ENCODE measurements around the gene ACTR10.

ACTR10 gene

GRCh38 chr14:58199726-58200479 lies at the start of gene ACTR10:
TSS of gene ACTR10 (plus strand) at chr14:58200149. CDS start at chr14:58200218, 69 bp downstream.
- Mint-ChIP-seq H3K4me3 (peak within 1 kb of the TSS; percentile 97), H3K9me3 (no peaks in the 10 kb centered on the region), H3K27ac (peak within 1 kb of the TSS; percentile 95), H3K36me3 (peaks cover 2% of the 10 kb centered on the region), H3K27me3 (no peaks in the 10 kb centered on the region), H3K4me1 (peaks cover 39% of the 10 kb centered on the region)

GRCh38 chr14:58150243-58150805 lies 49.6 kb upstream of the ACTR10 start:
- H3K27me3 Mint-ChIP-seq, result peaks cover 31% of the 10 kb centered on the region
- no peak overlapping the region for H3K27ac Mint-ChIP-seq
- H3K4me3 Mint-ChIP-seq, result peak overlapping the region; percentile 72
- H3K9me3 Mint-ChIP-seq, result no peaks in the 10 kb centered on the region
- no peaks in the 10 kb centered on the region for H3K36me3 Mint-ChIP-seq
- H3K4me1 Mint-ChIP-seq, result peaks cover 20% of the 10 kb centered on the region

GRCh38 chr14:58151133-58152013 lies 48.6 kb upstream of the ACTR10 start:
- peaks cover 20% of the 10 kb centered on the region for H3K4me1 Mint-ChIP-seq
- H3K9me3 Mint-ChIP-seq, result no peaks in the 10 kb centered on the region
- H3K36me3 Mint-ChIP-seq, result peaks cover 2% of the 10 kb centered on the region
- peak overlapping the region; percentile 72 for H3K4me3 Mint-ChIP-seq
- peaks cover 34% of the 10 kb centered on the region for H3K27me3 Mint-ChIP-seq
- H3K27ac Mint-ChIP-seq, result no peak overlapping the region

GRCh38 chr14:58152014-58152857 lies 47.7 kb upstream of the ACTR10 start, which contains the start of gene ARMH4:
TSS of gene ARMH4 (minus strand) at chr14:58152213. CDS start at chr14:58139358, 12,855 bp downstream.
- Mint-ChIP-seq H3K27ac (no peak within 1 kb of the TSS), H3K36me3 (peaks cover 3% of the 10 kb centered on the region), H3K27me3 (peaks cover 36% of the 10 kb centered on the region), H3K4me3 (peak within 1 kb of the TSS; percentile 83), H3K4me1 (peaks cover 20% of the 10 kb centered on the region), H3K9me3 (no peaks in the 10 kb centered on the region)

- no peak overlapping the region for H3K4me3 Mint-ChIP-seq
Observed at GRCh38 chr14:58160561-58160960, 39.4 kb upstream of the ACTR10 start.

GRCh38 chr14:58166005-58166983 lies 33.7 kb upstream of the ACTR10 start:
- H3K27me3 Mint-ChIP-seq, result peaks cover 5% of the 10 kb centered on the region
- no peaks in the 10 kb centered on the region for H3K36me3 Mint-ChIP-seq
- peaks cover 5% of the 10 kb centered on the region for H3K4me1 Mint-ChIP-seq
- no peak overlapping the region for H3K4me3 Mint-ChIP-seq
- H3K9me3 Mint-ChIP-seq, result no peaks in the 10 kb centered on the region
- H3K27ac Mint-ChIP-seq, result no peak overlapping the region

More at GRCh38 chr14:58160561-58160960, 39.4 kb upstream of the ACTR10 start:
- peaks cover 3% of the 10 kb centered on the region for H3K36me3 Mint-ChIP-seq
- H3K4me1 Mint-ChIP-seq, result no peaks in the 10 kb centered on the region
- no peaks in the 10 kb centered on the region for H3K9me3 Mint-ChIP-seq
- peaks cover 6% of the 10 kb centered on the region for H3K27me3 Mint-ChIP-seq
- no peak overlapping the region for H3K27ac Mint-ChIP-seq

- no peak overlapping the region for H3K27ac Mint-ChIP-seq
- no peaks in the 10 kb centered on the region for H3K9me3 Mint-ChIP-seq
- peaks cover 5% of the 10 kb centered on the region for H3K27me3 Mint-ChIP-seq
- H3K4me3 Mint-ChIP-seq, result no peak overlapping the region
- no peaks in the 10 kb centered on the region for H3K36me3 Mint-ChIP-seq
- H3K4me1 Mint-ChIP-seq, result peaks cover 6% of the 10 kb centered on the region
Observed at GRCh38 chr14:58167057-58167456, 32.9 kb upstream of the ACTR10 start.

GRCh38 chr14:58167891-58168290 lies 32.1 kb upstream of the ACTR10 start:
- Mint-ChIP-seq H3K4me1 (peaks cover 6% of the 10 kb centered on the region), H3K9me3 (no peaks in the 10 kb centered on the region), H3K27ac (no peak overlapping the region), H3K27me3 (peaks cover 5% of the 10 kb centered on the region), H3K36me3 (no peaks in the 10 kb centered on the region), H3K4me3 (no peak overlapping the region)

- Mint-ChIP-seq H3K4me3 (no peak overlapping the region), H3K9me3 (no peaks in the 10 kb centered on the region), H3K4me1 (peaks cover 6% of the 10 kb centered on the region), H3K27me3 (peaks cover 17% of the 10 kb centered on the region), H3K36me3 (no peaks in the 10 kb centered on the region), H3K27ac (no peak overlapping the region)
Observed at GRCh38 chr14:58171090-58171489, 28.9 kb upstream of the ACTR10 start.

- H3K36me3 Mint-ChIP-seq, result no peaks in the 10 kb centered on the region
- peaks cover 12% of the 10 kb centered on the region for H3K27me3 Mint-ChIP-seq
- H3K4me1 Mint-ChIP-seq, result no peaks in the 10 kb centered on the region
- H3K9me3 Mint-ChIP-seq, result no peaks in the 10 kb centered on the region
- no peak overlapping the region for H3K27ac Mint-ChIP-seq
- no peak overlapping the region for H3K4me3 Mint-ChIP-seq
Observed at GRCh38 chr14:58177125-58177524, 22.8 kb upstream of the ACTR10 start.

- no peak overlapping the region for H3K27ac Mint-ChIP-seq
- H3K27me3 Mint-ChIP-seq, result no peaks in the 10 kb centered on the region
- H3K4me1 Mint-ChIP-seq, result no peaks in the 10 kb centered on the region
- H3K4me3 Mint-ChIP-seq, result no peak overlapping the region
- H3K36me3 Mint-ChIP-seq, result no peaks in the 10 kb centered on the region
- H3K9me3 Mint-ChIP-seq, result no peaks in the 10 kb centered on the region
Observed at GRCh38 chr14:58189176-58189575, 10.8 kb upstream of the ACTR10 start.

- no peak overlapping the region for H3K4me3 Mint-ChIP-seq
- no peaks in the 10 kb centered on the region for H3K27me3 Mint-ChIP-seq
Observed at GRCh38 chr14:58191763-58192601, 8.0 kb upstream of the ACTR10 start.

GRCh38 chr14:58193542-58193941 lies 6.4 kb upstream of the ACTR10 start:
- no peaks in the 10 kb centered on the region for H3K9me3 Mint-ChIP-seq
- H3K4me3 Mint-ChIP-seq, result no peak overlapping the region
- H3K27ac Mint-ChIP-seq, result no peak overlapping the region
- peaks cover 8% of the 10 kb centered on the region for H3K4me1 Mint-ChIP-seq
- no peaks in the 10 kb centered on the region for H3K36me3 Mint-ChIP-seq
- H3K27me3 Mint-ChIP-seq, result no peaks in the 10 kb centered on the region

More at GRCh38 chr14:58191763-58192601, 8.0 kb upstream of the ACTR10 start:
- H3K9me3 Mint-ChIP-seq, result no peaks in the 10 kb centered on the region
- no peaks in the 10 kb centered on the region for H3K36me3 Mint-ChIP-seq
- H3K27ac Mint-ChIP-seq, result no peak overlapping the region
- no peaks in the 10 kb centered on the region for H3K4me1 Mint-ChIP-seq

All from activated naive CD4-positive, alpha-beta T cell treated with anti-CD3 and anti-CD28 coated beads, Interleukin-2, amount 50 U/mL, for 24 hours (primary cell).